Pulmonary artery endothelial cell (primary cell): ENCODE data around the gene ARHGAP44. TPM values are rescaled to one million over a fixed set of nuclear protein-coding genes. Genes with fewer than 3 reads are reported as not detected.
"Not testable (repeated sequence)": the region's sequence is repeated elsewhere in the genome, so short reads cannot be mapped to it uniquely, and the experiment has no call there.

ENCODE experiments used
- DNase-seq: peaks from one replicate; pipeline ENCODE4 v3.0.0-alpha.2; 2011; ENCODE audit warnings: low read depth, low spot score
- total RNA-seq: library from RNA; depleted of rRNA; stranded (reverse); fragments of >200 nt; gene quantifications from 2 replicates; pipeline ENCODE4 v1.2.3, GENCODE V29; 2014

ARHGAP44 gene
- total RNA-seq, 1 donor from 2014 or later: 0.53 TPM

- no peak for DNase-seq
Measured at GRCh38 chr17:12964162-12964561, 174.9 kb downstream of the ARHGAP44 start.

DNA sequence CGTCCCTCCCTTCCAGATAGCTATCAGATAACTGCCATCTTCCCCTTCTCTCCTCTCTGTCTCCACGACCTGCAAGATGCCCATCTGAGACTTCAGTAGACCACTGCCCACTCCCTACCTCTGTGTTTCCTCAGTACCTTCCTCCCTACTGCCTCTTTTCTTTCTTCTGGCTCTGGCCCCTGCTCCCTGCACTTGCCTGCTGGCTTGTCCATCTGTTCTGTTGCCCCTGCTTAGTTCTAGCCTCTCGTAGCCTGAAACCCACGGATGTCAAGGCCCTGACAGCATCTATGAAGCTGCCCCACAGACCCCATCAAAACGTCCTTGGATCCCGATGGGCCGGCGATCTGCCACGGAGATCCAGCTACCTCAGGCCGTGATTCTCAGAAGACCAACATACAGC is 175.5 kb downstream of the ARHGAP44 start:
- no peak for DNase-seq

DNA sequence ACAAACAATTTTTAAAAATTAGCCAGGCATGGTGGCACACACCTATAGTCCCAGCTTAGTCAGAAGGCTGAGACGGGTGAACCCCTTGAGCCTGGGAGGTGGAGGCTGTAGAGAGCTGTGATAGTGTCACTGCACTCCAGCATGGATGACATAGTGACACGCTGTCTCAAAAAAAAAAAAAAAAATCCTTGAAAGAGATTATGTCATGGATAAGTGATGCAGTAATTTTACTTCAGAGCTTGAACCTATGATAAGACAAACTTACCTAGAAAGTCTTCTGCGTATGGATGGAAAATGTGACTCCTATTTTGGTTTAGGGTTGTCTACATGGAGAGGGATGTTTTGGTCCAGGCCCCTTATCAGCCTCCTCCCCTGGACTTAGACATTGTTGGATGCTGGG is 176.7 kb downstream of the ARHGAP44 start:
- no peak for DNase-seq

DNA sequence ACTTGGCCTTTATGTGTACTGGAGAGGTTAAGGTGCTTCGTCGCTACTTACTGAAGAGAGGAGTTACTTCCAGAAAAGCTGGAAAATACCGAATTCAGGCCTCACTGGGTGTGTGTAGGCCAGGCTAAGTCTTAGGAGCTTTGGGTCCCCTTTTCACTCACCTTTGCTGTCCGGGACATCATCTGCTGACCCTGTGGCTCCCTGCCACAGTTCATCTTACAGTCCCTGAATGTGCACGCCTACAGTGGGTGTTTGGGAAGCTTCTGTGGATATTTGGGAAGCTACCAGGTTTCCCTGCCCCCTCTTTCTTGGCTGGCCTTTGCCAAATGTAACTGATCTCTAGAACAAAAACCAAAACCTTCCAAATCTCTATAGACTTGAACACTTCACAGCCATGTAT is 177.1 kb downstream of the ARHGAP44 start:
- DNase-seq: no peak

DNA sequence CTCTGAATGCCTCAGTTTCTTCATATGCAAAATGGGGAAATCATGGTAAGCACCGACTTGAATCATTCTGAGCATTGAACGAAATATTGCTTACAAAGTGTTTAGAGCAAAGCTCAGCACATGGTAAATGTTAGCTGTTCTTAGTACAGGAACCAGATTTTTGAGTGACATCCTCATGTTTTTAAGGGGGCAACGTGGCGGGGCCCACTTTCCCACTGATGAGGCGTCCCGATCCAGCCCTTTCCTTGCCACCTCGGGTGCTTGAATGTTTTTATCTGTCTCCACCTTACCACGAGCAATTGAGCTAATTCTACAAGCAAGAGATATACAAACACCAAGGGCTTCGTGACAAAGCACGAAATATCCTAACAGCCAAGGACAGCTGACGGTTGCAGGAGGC is 178.7 kb downstream of the ARHGAP44 start:
- no peak for DNase-seq

DNA sequence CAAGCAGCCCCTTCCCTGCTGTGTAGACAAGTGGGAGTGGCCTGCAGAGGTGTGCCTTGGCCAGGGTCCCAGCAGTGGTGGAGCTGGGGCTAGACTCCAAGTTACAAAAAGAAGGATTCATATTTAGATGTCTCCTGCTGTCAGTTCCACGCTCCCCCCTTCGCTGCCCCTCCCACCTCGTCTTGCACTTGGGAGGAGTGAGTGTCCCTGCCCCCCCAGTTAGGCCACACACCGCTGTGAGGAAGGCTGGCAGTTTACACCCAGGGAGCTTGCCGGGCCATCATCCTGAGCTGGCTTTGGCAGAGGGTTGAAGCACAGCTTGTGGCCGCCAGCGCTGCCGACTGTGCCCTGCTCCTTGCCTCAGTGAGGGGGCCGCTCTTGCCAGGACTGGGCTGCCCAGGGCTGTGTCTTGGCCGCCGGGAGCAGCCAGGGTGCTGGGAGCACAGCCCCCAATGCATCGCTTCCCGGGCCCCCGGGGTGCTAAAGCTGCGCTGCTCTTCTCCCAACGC is 184.3 kb downstream of the ARHGAP44 start:
- no peak for DNase-seq

DNA sequence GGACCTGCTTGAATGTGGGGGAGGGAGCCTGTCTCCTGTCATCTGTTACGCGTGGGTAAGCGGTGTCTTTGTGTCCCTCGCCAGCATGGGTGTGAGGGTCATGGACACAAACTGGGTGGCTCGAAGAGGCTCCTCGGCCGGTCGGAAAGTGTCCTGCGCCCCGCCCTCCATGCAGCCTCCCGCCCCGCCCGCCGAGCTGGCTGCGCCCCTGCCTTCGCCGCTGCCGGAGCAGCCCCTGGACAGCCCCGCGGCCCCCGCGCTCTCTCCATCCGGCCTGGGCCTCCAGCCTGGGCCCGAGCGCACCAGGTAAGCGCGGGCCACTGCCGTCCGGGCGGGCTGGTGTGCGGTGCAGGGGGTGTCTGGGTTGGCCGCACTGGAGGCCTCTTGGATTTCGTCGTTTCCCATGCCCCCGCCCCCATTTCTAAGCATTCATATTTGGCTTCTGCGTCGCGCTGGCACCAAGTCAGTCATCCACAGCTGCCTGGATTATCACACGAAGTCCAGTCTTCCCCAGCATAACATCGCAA is 184.8 kb downstream of the ARHGAP44 start:
- no peak for DNase-seq

DNA sequence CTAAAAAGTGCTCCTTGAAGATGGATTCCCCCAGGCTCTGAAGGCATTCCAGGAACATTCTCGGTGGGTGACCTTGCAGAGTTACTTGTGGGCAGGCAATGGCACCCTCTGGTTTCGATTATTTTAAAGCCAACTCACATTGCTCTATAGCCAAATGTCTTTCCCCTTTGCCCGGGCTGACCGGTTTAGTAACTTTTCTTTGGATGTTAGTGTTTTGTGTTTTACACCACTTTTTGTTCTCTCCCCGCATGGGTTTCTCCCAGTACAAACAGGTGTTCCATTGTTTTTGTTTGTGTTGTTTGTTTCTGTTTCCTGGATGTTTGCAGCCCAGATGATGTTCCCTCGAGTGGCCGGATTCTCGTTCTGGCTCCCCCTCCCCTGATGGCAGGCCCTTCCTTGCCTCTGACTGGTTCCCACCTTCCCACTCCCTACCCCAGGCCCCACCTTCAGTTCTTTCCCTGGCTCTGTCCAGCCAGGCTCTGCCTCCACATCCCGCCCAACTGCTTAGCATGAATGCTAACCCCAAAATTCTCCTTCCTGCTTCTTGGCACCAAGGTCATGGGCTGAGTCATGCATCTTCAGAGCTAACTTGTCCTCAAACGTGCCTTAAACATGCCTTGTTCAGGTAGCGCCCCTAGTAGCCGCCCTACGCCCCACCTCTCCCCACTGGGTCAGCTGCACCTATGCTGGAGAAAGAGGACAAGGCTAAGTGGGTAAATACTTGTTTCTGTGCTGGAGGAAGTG is 187.9 kb downstream of the ARHGAP44 start:
- DNase-seq: no peak

DNA sequence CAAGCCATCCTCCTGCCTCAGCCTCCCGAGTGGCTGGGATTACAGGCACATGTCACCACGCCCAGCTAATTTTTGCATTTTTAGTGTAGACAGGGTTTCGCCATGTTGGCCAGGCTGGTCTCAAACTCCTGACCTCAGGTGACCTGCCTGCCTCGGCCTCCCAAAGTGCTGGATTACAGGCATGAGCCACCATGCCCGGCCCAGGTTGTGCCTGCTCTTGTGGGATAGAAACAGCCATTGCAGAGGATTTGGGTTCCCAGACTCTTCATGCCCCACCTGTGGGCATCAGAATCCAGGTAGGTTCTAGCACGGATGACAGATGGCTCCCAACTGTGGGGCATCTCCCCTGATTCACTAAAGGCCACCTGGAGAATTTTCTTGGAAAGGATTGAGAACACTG is 189.5 kb downstream of the ARHGAP44 start:
- not testable (repeated sequence) for DNase-seq

GRCh38 chr17:12979246-12979645 is 189.9 kb downstream of the ARHGAP44 start:
- no peak for DNase-seq

- DNase-seq: no peak
Measured at GRCh38 chr17:12979826-12980500, 190.7 kb downstream of the ARHGAP44 start.

- no peak for DNase-seq
Measured at GRCh38 chr17:12982224-12982623, 192.9 kb downstream of the ARHGAP44 start.

- DNase-seq: no peak
Measured at GRCh38 chr17:12983991-12984884, 194.9 kb downstream of the ARHGAP44 start.

DNA sequence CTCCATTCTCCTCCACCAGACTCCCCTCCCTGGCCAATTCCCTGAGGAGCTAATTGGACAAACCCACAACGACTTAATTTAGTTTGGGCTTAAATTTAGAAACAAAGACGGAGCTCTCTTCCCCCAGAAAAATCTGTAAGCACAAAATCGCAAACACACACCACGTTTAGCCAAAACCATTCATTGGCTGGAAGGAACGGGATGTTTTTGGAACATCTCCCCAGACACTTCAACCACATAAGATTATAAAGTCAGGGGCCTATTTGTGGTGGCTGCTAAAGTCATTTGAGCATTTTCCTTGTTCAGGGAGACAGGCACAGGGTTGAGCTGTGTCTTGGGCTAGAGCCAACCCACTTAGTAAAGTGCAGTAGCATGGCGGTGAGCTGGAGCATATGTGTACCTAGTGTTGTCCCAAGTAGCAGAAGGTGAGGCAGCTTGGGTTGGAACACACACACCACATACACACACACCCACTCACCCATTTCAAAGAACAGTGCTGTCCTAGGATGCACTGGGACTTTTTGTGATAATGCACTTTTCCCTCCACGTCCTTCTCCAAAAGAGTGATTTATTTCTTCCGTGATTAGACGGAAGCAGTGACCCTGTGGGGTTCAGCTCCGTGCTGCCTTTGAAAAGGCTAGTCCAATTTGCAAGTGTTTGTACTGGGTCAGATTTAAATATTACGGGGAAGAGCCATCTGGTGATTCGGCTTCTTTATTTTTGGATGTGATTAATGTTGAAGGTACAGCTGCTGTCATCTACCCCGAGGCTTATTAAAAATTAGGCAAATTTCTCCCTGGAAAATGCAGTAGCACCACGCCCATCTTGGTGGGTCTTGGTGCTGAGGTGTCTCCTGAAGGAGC is 196.4 kb downstream of the ARHGAP44 start:
- no peak for DNase-seq

- no peak for DNase-seq
Measured at GRCh38 chr17:12987120-12987519, 197.8 kb downstream of the ARHGAP44 start.

GRCh38 chr17:12990041-12990808 is 200.9 kb downstream of the ARHGAP44 start:
- no peak for DNase-seq

GRCh38 chr17:12990926-12991325 is 201.6 kb downstream of the ARHGAP44 start:
- DNase-seq: no peak

DNA sequence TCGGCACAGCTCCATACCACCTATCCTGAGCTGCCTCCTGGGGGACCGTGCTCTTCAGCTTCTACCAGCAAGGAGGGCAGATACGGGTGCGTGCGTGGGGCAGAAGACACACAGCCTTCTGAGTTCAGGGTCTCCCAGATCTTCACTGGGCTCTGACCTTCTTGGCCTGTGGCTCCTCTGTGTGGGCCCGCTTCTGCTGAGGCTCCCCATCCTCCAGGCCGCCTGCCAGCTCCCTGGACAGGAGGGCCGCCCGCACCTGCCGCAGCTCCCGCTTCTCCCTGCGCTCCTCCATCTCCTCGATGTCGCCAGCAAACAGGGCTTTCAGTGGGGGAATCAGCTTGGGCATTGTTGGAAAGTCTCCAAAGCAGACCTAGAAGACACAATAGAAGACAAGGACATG is 203.4 kb downstream of the ARHGAP44 start:
- DNase-seq: no peak

DNA sequence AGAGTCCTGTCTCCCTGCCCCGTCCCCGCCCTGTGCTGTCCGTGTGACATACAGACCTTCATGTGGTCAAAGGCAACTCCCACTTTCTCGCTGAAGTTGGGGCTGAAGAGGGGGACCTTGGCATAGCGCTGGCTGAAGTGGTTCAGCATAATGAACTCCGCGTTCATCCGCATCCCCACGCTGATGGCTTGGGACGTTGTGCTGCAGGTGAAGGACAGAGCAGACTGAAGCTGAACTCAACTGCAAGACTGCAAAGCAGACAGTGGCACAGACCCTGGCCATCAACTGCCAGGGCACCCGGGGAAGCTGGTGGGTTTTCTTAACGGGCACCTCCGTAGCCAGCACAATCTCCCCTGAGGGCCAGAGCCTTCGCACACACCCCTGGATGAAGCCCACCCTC is 204.3 kb downstream of the ARHGAP44 start:
- DNase-seq: no peak
